Measurements from ENCODE around the gene CDH4. TPM values are rescaled to one million over a fixed set of nuclear protein-coding genes. Genes with fewer than 3 reads are reported as not detected.

CDH4 gene
- total RNA-seq, 6 experiments from 2014 or later, result 5.8 to 12.8 (median 10.9) TPM

- H3K4me3 Mint-ChIP-seq, result no peak overlapping the region
- H3K36me3 Mint-ChIP-seq (ENCODE audit: low read depth), result no peaks in the 10 kb centered on the region
- DNase-seq, result no peak
- H3K27ac Mint-ChIP-seq, result no peak overlapping the region
- H3K4me1 Mint-ChIP-seq (ENCODE audit: low read depth), result no peaks in the 10 kb centered on the region
- no peak for TF ChIP-seq CTCF (IDR thresholded peaks at IDR 0.05)
- H3K27me3 Mint-ChIP-seq (ENCODE audit: insufficient read depth), result peaks cover 15% of the 10 kb centered on the region
- no peaks in the 10 kb centered on the region for H3K9me3 Mint-ChIP-seq
These were observed 552.1 kb downstream of the CDH4 start for GRCh38 chr20:61803915-61804751.

GRCh38 chr20:61804752-61805295 is 552.8 kb downstream of the CDH4 start:
- TF ChIP-seq CTCF (IDR thresholded peaks at IDR 0.05), result no peak
- no peak overlapping the region for H3K27ac Mint-ChIP-seq
- H3K4me3 Mint-ChIP-seq, result no peak overlapping the region
- no peaks in the 10 kb centered on the region for H3K36me3 Mint-ChIP-seq (ENCODE audit: low read depth)
- H3K27me3 Mint-ChIP-seq (ENCODE audit: insufficient read depth), result peaks cover 20% of the 10 kb centered on the region
- H3K4me1 Mint-ChIP-seq (ENCODE audit: low read depth), result no peaks in the 10 kb centered on the region
- no peaks in the 10 kb centered on the region for H3K9me3 Mint-ChIP-seq
- DNase-seq, result no peak

- no peaks in the 10 kb centered on the region for H3K36me3 Mint-ChIP-seq (ENCODE audit: low read depth)
- H3K9me3 Mint-ChIP-seq, result no peaks in the 10 kb centered on the region
- no peak overlapping the region for H3K4me3 Mint-ChIP-seq
- no peaks in the 10 kb centered on the region for H3K4me1 Mint-ChIP-seq (ENCODE audit: low read depth)
- no peak overlapping the region for H3K27ac Mint-ChIP-seq
- TF ChIP-seq CTCF (IDR thresholded peaks at IDR 0.05), result no peak
- no peak for DNase-seq
- peaks cover 20% of the 10 kb centered on the region for H3K27me3 Mint-ChIP-seq (ENCODE audit: insufficient read depth)
These were observed 553.3 kb downstream of the CDH4 start for GRCh38 chr20:61805365-61805764.

DNA sequence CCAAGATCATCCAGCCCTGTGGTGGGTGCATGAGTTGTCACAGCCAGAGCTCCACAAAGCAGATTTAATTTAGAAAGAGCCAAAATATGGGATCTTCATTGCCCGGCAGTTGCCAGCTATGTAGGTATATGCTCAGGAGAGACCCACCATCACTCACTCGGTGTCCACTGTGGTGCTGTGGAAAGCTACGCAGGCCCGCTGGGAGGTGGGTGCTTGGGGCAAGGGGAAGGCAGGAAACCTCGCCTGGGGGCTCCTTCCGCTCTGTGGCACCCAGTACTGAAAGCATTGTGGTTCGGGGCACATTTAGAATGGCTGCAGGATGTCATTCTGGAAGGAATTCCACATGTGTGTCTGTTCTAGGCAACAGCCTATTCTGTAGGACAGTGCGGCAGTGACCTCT is 553.7 kb downstream of the CDH4 start:
- H3K27me3 Mint-ChIP-seq (ENCODE audit: insufficient read depth), result peaks cover 20% of the 10 kb centered on the region
- H3K4me1 Mint-ChIP-seq (ENCODE audit: low read depth), result no peaks in the 10 kb centered on the region
- H3K36me3 Mint-ChIP-seq (ENCODE audit: low read depth), result no peaks in the 10 kb centered on the region

DNA sequence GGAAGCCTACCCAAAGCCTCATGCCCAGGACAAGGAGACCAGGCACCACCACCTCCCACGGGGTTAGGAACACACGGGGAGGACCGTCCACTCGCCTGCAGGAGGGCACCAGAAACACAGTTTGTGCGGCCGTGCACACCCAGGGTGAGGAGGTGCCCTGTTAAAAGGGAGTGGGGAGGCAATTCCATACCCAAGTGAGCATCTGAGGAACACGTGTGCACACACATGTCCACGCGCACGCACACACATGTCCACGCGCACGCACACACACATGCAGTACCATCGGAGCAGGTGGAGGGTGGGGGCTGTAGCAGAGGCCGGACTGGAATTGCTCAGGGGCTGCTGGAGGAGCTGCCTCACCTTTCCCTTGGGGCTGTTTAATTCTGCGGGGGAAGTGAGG is 554.3 kb downstream of the CDH4 start:
- H3K27me3 Mint-ChIP-seq (ENCODE audit: insufficient read depth), result peaks cover 20% of the 10 kb centered on the region
- no peak overlapping the region for H3K4me3 Mint-ChIP-seq
- no peak overlapping the region for H3K27ac Mint-ChIP-seq
- no peaks in the 10 kb centered on the region; the same call in 1 of the 2 replicates for H3K9me3 Mint-ChIP-seq
- DNase-seq, result no peak
- no peaks in the 10 kb centered on the region for H3K4me1 Mint-ChIP-seq (ENCODE audit: low read depth)
- H3K36me3 Mint-ChIP-seq (ENCODE audit: low read depth), result no peaks in the 10 kb centered on the region
- no peak for TF ChIP-seq CTCF (IDR thresholded peaks at IDR 0.05)

More for the DNA sequence above, 553.7 kb downstream of the CDH4 start:
- TF ChIP-seq CTCF (IDR thresholded peaks at IDR 0.05), result no peak
- Mint-ChIP-seq H3K27ac (no peak overlapping the region), H3K9me3 (no peaks in the 10 kb centered on the region; the same call in 1 of the 2 replicates), H3K4me3 (no peak overlapping the region)
- DNase-seq, result no peak
